ENCODE data around the gene MUC21. TPM values are rescaled to one million over a fixed set of nuclear protein-coding genes. Genes with fewer than 3 reads are reported as not detected.

MUC21 gene
- total and polyA plus RNA-seq, 3 donors from 2014 or later, result 0.12 TPM; not detected in 2

GRCh38 chr6:30955367-30956042, 28.0 kb upstream of the MUC21 start:
- Histone ChIP-seq H3K36me3 (ENCODE audit: low read depth, missing control alignments) (no peaks in the 10 kb centered on the region), H3K9me3 (no peaks in the 10 kb centered on the region), H3K27me3 (no peaks in the 10 kb centered on the region), H3K27ac (peak overlapping the region; percentile 15 to 57), H3K4me3 (peak overlapping the region; percentile 55 to 59), H3K4me1 (peaks cover 7% of the 10 kb centered on the region)
- TF ChIP-seq CTCF (IDR thresholded peaks at IDR 0.05), result no peak
- TF ChIP-seq POLR2A (IDR thresholded peaks at IDR 0.05), result no peak
- intact Hi-C loops (cut with DNase I; ENCODE audit: low total_unique reads), result no loop called here
- peak; percentile 61 for DNase-seq
- WGBS, 2 donors, result 14 to 22% methylated on average over 21 to 46 of the region's 46 CpGs

GRCh38 chr6:30957716-30958115, 25.8 kb upstream of the MUC21 start:
- DNase-seq, result no peak

GRCh38 chr6:30960907-30961673, 22.4 kb upstream of the MUC21 start:
- Histone ChIP-seq H3K9me3 (no peaks in the 10 kb centered on the region), H3K27ac (no peak overlapping the region), H3K27me3 (no peaks in the 10 kb centered on the region), H3K4me1 (peaks cover 3% of the 10 kb centered on the region), H3K4me3 (no peak overlapping the region), H3K36me3 (ENCODE audit: low read depth, missing control alignments) (no peaks in the 10 kb centered on the region)
- intact Hi-C loops (cut with DNase I; ENCODE audit: low total_unique reads), result no loop called here
- 84 to 89% methylated on average over 9 of the region's 9 CpGs for WGBS, 2 donors
- no peak for TF ChIP-seq POLR2A (IDR thresholded peaks at IDR 0.05)
- no peak for TF ChIP-seq CTCF (IDR thresholded peaks at IDR 0.05)
- no peak for DNase-seq

More at GRCh38 chr6:30957716-30958115, 25.8 kb upstream of the MUC21 start:
- Histone ChIP-seq H3K27me3 (no peaks in the 10 kb centered on the region), H3K36me3 (ENCODE audit: low read depth, missing control alignments) (no peaks in the 10 kb centered on the region), H3K4me1 (peaks cover 7% of the 10 kb centered on the region), H3K4me3 (no peak overlapping the region), H3K9me3 (no peaks in the 10 kb centered on the region), H3K27ac (no peak overlapping the region)
- no peak for TF ChIP-seq CTCF (IDR thresholded peaks at IDR 0.05)
- no peak for TF ChIP-seq POLR2A (IDR thresholded peaks at IDR 0.05)
- WGBS, 2 donors, result 65 to 70% methylated on average over 2 of the region's 2 CpGs
- intact Hi-C loops (cut with DNase I; ENCODE audit: low total_unique reads), result no loop called here

GRCh38 chr6:30962716-30963115, 20.8 kb upstream of the MUC21 start:
- no peak overlapping the region for H3K4me3 ChIP-seq
- H3K4me1 ChIP-seq, result no peaks in the 10 kb centered on the region
- no peak for DNase-seq
- no peaks in the 10 kb centered on the region for H3K27me3 ChIP-seq
- no peaks in the 10 kb centered on the region for H3K36me3 ChIP-seq (ENCODE audit: low read depth, missing control alignments)
- H3K9me3 ChIP-seq, result no peaks in the 10 kb centered on the region
- no peak overlapping the region for H3K27ac ChIP-seq
- TF ChIP-seq POLR2A (IDR thresholded peaks at IDR 0.05), result no peak
- TF ChIP-seq CTCF (IDR thresholded peaks at IDR 0.05), result no peak
- intact Hi-C loops (cut with DNase I; ENCODE audit: low total_unique reads), result no loop called here

All from testis (tissue), 3 donors.